KOPT-K1 (cell line): Measurements from ENCODE around the gene SLCO6A1.
"Not testable (repeated sequence)": the region's sequence is repeated elsewhere in the genome, so short reads cannot be mapped to it uniquely, and the experiment has no call there.

Source experiments
- H3K27ac ChIP-seq: fragments of 200-600 bp; sonication (generic); 2 replicates; pipeline ENCODE4 v1.5.1; 2016; ENCODE audit warnings: antibody characterized with exemption, mild to moderate bottlenecking, low read depth, low read length; ENCODE audit not compliant: poor library complexity, severe bottlenecking
- H3K36me3 ChIP-seq: fragments of 200-600 bp; sonication (generic); 2 replicates; pipeline ENCODE4 v1.5.1; 2017; ENCODE audit warnings: antibody characterized with exemption, mild to moderate bottlenecking, low read length, moderate library complexity; ENCODE audit not compliant: insufficient read depth
- H3K9me3 ChIP-seq: fragments of 200-600 bp; sonication (generic); 2 replicates; pipeline ENCODE4 v1.5.1; 2017; ENCODE audit warnings: antibody characterized with exemption, low read length, mild to moderate bottlenecking; ENCODE audit not compliant: insufficient read depth, poor library complexity, severe bottlenecking

Gene SLCO6A1

DNA sequence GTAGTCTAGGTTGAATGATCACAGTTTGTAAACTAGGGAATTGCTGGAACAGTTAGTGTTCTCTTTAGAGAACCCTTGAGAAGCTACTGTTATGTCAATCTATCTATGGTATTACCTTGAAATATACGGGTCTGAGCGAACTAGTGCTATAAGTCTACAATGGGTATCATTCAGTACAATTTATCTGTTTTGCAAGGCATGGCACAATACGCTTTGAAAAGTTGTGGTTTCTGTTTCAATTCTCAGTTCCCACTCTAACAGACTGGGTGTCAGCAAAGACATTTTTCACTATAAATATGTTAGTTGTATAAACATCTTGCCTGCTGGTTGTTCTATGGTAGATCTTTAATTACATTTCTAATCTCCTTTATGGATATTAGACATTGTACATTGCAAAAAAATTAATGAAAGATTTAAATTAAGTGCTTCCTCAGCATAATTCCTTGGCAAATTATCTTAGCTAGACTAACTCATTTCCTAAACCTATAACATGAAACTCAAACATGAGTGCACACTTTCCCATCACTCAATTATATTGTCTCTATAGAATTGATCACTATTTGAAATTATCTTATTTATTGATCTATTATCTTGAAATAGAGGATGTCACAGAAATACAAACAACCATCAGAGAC is 24.9 kb upstream of the SLCO6A1 start:
- Histone ChIP-seq H3K9me3 (no peaks in the 10 kb centered on the region), H3K27ac (no peak overlapping the region), H3K36me3 (no peaks in the 10 kb centered on the region)

DNA sequence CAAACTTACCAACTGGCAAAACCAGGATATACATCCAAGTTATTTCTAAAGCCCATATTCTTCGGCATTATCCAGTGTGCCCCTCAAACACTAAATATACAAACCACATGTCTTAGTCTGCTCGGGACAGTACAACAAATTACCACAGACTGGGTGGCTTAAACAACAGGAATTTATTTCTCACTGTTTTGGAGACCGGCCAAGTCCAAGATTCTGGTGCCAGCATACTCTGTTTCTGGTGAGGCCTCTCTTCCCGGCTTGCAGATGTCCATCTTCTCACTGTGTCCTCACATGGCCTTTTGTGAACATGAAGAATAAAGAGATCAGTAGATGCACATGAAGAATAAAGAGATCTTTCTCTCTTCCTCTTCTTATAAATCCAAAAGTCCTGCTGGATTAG is 12.9 kb upstream of the SLCO6A1 start:
- no peaks in the 10 kb centered on the region for H3K36me3 ChIP-seq
- H3K9me3 ChIP-seq = no peaks in the 10 kb centered on the region
- no peak overlapping the region for H3K27ac ChIP-seq

DNA sequence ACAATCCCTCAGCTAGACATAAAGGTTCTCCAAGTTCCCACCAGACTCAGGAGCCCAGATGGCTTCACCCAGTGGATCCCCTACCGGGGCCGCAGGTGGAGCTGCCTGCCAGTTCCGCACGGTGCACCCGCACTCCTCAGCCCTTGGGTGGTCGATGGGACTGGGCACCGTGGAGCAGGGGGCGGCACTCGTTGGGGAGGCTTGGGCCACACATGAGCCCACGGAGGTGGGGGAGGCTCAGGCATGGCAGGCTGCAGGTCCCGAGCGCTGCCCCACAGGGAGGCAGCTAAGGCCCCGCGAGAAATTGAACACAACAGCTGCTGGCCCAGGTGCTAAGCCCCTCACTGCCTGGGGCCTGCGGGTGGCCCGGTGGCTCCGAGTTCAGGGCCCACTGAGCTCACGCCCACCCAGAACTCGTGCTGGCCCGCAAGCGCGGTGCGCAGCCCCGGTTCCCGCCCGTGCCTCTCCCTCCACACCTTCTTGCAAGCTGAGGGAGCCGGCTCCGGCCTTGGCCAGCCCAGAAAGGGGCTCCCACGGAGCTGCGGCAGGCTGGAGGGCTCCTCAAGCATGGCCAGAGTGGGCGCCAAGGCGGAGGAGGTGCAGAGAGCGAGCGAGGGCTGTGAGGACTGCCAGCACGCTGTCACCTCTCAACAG is 7.4 kb downstream of the SLCO6A1 start:
- H3K27ac ChIP-seq, H3K9me3 ChIP-seq, H3K36me3 ChIP-seq: not testable (repeated sequence)

DNA sequence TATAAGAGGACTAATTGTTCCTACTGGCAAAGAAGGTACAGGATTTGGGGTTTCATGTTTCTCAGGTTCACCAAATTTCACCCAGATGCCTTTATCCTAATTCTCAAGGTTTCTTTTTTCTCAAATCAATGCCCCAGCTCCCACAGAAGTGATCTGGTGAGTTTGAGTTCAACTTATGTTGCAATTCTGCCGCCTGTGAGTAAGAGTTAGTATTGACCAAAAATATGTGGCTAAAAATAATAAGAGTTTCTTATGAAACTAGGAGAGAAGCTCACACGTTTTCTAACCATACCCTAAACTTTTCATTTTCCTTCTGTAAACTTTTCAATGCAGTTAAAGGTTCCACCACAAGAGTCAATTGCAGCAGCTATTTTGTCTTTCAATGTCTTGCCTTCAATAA is 15.1 kb downstream of the SLCO6A1 start:
- H3K36me3 ChIP-seq = no peaks in the 10 kb centered on the region
- H3K9me3 ChIP-seq = no peaks in the 10 kb centered on the region
- no peak overlapping the region for H3K27ac ChIP-seq

DNA sequence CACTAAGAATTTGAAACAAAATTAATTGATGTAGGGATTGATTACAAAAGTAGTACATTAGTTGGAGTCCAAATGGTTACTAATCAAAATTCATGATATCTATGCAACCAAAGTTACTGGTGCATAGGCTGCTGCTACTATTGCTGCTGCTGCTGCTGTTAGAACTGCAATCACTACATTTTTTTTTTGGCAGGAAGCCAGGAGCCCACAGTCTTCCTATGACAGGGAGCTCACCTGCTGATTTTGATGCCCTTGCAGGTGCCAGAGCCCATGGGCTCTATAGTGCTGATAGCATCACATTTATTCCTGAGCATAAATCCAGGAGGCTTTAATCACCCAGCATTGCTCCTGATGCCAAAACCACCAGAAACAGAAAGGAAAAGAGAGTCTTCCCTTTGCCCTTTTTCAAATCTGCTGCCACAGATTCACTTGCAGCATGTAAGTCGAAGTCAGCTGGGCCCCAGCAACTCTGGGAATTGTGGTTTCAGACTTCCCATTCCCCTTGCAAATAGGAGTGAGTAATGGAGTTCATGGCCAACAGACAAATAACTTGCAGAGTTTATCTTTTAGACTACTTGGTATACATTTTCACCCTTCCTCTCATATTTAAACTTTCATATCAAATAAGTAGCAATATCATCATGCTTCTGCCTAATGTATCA is 17.6 kb downstream of the SLCO6A1 start:
- no peaks in the 10 kb centered on the region for H3K9me3 ChIP-seq
- no peak overlapping the region for H3K27ac ChIP-seq
- H3K36me3 ChIP-seq = no peaks in the 10 kb centered on the region

DNA sequence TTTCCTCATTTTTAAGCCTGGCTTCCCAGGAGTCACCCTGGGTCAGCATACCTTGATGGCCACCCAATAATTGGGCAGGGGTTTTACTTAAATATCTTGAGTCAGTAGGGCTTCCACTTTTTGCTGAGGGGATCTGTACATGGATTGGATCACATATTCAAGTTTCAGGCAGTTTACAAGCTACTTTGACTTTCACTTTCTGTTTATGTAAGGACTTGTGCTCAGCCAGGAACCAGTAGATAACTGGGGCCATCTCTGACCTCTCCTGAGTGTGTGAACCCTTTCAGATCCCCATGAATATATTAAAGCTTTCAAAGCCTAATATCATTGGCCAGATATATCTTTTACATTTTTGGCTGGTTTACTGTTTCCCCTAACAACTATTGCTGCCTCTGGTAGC is 45.1 kb downstream of the SLCO6A1 start:
- Histone ChIP-seq H3K27ac (no peak overlapping the region), H3K9me3 (no peaks in the 10 kb centered on the region)

DNA sequence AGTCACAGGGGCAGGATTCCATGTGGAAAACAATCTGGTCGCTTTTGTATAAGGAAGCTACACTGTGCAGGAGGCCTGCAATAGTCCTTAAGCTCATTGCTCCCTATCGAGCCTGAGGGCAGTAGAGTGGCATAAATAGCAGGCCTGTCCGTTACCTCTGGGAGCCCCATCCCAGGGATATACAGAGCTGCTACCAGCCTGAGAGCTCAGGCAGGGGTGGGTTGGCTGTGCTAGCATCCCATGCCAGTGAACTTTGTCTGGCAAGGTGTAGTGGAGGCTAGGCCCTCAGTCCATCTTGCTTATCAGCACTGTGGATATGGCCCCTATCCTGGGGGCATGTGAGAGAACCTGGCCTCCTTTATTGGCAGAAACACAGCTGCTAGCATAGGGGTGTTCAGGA is 47.7 kb downstream of the SLCO6A1 start:
- H3K9me3 ChIP-seq = no peaks in the 10 kb centered on the region
- no peak overlapping the region for H3K27ac ChIP-seq
- no peaks in the 10 kb centered on the region for H3K36me3 ChIP-seq

More for the DNA sequence above, 45.1 kb downstream of the SLCO6A1 start:
- H3K36me3 ChIP-seq = no peaks in the 10 kb centered on the region

DNA sequence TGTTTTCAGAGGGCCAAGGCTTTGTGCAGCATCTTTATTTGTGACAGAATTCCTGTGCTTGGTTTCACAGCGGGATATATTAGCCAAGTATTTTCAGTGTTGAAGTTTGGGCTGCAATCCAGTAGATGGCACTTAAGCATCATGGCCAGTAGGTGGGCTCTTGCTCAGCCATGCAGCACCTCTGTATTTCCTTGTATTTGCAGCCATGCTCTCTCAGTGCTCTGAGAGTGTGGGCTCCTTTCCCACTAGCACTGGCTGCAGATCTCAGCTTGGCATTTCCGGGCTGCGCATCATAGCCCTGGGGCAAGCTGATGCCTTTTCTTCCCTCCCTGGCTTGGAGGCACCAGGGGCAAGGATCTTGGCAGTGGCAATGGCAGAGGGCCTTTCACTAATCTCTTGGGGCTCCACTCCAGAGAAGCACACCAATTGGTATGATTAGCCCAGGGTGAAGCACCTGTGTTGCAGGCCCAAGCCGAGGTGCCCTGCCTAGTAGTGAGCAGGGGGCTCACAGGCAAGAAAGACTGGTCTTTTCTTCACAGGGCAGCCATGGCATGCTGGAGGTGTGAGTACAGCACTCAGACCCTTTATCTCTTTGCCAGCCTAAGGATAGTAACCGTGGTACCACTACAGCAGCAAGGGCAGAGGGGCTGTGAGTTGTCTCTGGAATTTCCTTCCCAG is 48.3 kb downstream of the SLCO6A1 start:
- no peaks in the 10 kb centered on the region for H3K9me3 ChIP-seq
- H3K36me3 ChIP-seq = no peaks in the 10 kb centered on the region
- H3K27ac ChIP-seq = no peak overlapping the region

DNA sequence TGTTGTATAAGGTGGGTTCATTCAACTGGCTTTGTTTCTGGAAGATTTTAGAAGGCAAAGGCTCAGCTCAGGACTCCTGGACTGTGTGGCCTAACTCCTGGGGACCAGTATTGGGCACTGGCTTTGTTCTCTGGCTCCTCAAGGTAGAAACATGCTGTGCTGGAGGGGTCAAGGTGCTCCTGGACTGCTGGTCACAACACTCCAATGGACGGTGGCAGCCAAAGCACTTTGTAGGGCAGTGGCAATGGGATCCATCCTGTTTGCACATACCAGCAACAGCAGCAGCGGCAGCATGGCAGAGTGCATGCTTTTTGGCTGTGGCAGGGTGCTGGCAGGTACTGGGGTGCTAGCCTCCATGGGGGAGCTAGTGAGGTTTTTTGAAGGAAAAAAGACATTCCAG is 65.3 kb downstream of the SLCO6A1 start:
- Histone ChIP-seq H3K36me3 (no peaks in the 10 kb centered on the region), H3K27ac (no peak overlapping the region), H3K9me3 (no peaks in the 10 kb centered on the region)

DNA sequence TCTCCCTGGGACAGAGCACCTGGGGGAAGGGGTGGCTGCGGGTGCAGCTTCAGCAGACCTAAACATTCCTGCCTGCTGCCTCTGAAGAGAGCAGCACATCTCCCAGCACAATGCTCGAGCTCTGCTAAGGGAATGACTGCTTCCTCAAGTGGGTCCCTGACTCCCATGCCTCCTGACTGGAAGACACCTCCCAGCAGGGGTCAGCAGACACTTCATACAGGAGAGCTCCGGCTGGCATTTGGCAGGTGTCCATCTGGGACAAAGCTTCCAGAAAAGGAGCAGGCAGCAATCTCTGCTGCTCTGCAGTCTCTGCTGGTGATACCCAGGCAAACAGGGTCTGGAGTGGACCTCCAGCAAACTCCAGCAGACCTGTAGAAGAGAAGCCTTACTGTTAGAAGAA is 77.2 kb downstream of the SLCO6A1 start:
- Histone ChIP-seq H3K27ac (no peak overlapping the region), H3K9me3 (no peaks in the 10 kb centered on the region), H3K36me3 (no peaks in the 10 kb centered on the region)

DNA sequence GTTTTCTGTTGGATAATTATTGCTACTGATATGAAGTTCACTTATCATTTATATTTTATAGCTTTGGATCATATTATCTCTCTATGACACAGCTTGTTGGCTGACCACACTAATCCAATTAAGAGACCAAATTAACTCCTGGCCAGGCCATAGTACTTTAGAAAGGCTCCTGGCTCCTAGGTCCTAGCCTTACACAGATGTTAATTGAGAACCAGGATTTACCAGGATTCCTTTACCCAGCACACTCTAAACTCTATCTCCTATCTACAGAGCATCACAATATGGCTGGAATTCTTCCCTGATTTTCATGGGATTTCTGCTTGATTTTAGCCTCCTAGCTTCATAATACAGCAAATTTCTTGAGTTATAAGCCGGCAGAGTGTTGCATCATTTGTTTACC is 80.3 kb downstream of the SLCO6A1 start:
- H3K36me3 ChIP-seq = no peaks in the 10 kb centered on the region
- H3K27ac ChIP-seq = no peak overlapping the region
- H3K9me3 ChIP-seq = no peaks in the 10 kb centered on the region

DNA sequence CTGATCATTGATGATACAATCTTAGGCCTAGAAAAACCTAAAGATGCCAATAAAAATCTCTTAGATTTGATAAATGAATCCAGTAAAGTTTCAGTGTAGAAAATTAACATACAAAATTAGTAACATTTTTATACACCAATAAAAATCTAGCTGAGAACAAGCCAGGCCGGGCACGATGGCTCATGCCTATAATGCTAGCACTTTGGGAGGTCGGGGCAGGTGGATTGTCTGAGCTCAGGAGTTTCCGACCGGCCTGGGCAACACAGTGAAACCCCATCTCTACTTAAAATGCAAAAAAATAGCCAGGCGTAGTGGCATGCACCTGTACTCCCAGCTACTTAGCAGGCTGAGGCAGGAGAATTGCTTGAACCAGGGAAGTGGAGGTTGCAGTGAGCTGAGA is 84.4 kb downstream of the SLCO6A1 start:
- Histone ChIP-seq H3K36me3 (no peaks in the 10 kb centered on the region), H3K9me3 (no peaks in the 10 kb centered on the region), H3K27ac (no peak overlapping the region)

DNA sequence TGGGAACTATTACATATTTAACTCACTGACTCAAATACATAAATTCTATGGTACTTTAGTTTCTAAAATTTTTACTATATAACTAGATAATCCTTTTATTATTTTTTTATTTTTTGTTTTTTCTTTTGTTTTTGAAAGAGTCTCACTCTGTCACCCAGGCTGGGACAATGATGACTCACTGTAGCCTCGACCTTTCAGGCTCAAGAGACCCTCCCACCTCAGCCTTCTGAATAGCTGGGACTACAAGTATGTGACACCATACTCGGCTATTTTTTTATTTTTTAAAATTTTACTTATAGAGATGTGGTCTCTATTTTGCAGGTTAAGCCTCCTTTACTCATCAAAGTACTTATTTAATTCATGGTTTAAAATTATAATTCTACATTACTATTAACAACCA is 110.6 kb downstream of the SLCO6A1 start:
- Histone ChIP-seq H3K36me3 (no peaks in the 10 kb centered on the region), H3K9me3 (no peaks in the 10 kb centered on the region), H3K27ac (no peak overlapping the region)

DNA sequence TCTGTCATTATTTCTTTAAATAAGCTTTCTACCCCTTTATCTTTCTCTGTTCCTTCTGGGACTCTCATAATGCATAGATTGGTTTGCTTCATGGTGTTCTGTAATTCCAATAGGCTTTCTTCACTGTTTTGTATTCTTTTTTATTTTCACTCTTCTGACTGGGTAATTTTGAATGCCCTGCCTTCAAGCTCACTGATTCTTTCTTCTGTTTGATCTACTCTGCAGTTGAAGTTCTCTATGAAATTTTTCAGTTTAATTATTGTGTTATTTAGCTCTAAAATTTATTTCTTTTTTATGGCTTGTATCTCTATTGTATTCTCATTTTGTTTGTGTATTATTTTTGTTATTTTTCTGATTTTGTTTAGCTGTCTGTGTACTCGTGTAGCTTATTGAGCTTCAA is 113.4 kb downstream of the SLCO6A1 start:
- Histone ChIP-seq H3K27ac (no peak overlapping the region), H3K9me3 (no peaks in the 10 kb centered on the region), H3K36me3 (no peaks in the 10 kb centered on the region)

DNA sequence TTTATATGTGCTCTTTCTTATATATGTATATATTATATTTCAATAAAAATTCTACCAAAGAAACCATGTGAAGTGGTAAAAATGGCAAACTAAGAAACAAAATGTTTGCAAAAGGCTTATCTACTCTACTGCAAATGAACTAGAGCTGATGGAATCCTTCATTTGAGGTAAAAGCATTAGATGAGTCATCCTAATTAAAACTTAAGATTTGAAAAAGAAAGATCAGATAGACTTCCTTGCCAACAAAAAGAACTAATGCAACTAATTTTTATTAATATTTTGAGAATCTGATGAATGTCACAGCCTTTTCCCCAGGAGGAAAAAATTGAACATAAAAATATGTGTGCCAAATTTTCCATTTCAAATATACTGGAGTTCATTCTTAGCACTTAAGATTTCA is 118.6 kb downstream of the SLCO6A1 start:
- Histone ChIP-seq H3K9me3 (no peaks in the 10 kb centered on the region), H3K36me3 (no peaks in the 10 kb centered on the region), H3K27ac (no peak overlapping the region)
